ENCODE results near the gene KRT81.

The KRT81 gene

DNA sequence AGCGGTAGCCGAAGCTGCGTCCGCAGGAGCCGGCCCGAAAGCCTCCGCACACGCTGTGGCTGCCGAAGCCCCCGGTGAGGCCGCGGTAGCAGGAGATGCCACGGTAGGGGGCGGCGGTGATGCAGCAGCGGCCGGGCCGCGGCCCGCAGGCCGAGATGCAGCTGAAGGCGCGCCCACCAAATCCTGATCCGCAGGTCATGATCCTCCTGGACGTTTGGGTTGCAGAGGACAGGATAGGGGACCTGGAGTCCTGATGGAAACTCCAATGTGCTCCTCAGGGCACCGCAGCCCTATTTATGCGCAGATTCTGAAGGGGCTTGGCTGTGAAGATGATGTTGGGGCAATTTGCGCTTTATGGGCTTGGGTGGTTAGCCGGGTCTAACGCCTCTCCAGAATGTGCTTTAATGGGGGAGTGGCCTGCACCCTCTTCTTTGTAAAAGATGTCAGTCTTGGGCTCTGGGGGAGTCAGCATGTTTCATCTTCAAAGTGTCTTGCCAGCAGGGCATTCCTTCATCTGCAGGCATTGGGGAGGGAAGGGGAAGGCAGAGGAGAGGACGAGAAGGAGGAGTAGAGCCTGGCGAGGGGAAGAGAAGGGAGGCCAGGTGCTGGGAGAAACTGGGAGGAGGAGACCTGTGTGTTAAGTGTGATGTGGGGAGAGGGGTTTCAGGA, at the start of gene KRT81:
TSS of gene KRT81 (minus strand) at position 268 of the 669 bp plus-strand sequence. CDS start at position 199, 69 bp downstream.
- DNase-seq (ENCODE audit: low read depth) = no peak
- TF ChIP-seq, protein P1, sequence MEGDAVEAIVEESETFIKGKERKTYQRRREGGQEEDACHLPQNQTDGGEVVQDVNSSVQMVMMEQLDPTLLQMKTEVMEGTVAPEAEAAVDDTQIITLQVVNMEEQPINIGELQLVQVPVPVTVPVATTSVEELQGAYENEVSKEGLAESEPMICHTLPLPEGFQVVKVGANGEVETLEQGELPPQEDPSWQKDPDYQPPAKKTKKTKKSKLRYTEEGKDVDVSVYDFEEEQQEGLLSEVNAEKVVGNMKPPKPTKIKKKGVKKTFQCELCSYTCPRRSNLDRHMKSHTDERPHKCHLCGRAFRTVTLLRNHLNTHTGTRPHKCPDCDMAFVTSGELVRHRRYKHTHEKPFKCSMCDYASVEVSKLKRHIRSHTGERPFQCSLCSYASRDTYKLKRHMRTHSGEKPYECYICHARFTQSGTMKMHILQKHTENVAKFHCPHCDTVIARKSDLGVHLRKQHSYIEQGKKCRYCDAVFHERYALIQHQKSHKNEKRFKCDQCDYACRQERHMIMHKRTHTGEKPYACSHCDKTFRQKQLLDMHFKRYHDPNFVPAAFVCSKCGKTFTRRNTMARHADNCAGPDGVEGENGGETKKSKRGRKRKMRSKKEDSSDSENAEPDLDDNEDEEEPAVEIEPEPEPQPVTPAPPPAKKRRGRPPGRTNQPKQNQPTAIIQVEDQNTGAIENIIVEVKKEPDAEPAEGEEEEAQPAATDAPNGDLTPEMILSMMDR (IDR thresholded peaks at IDR 0.05; ENCODE audit: low read depth, low read length, missing control alignments) = no peak
- no peak within 1 kb of the TSS for H3K4me3 ChIP-seq (ENCODE audit: low read depth, low read length)

DNA sequence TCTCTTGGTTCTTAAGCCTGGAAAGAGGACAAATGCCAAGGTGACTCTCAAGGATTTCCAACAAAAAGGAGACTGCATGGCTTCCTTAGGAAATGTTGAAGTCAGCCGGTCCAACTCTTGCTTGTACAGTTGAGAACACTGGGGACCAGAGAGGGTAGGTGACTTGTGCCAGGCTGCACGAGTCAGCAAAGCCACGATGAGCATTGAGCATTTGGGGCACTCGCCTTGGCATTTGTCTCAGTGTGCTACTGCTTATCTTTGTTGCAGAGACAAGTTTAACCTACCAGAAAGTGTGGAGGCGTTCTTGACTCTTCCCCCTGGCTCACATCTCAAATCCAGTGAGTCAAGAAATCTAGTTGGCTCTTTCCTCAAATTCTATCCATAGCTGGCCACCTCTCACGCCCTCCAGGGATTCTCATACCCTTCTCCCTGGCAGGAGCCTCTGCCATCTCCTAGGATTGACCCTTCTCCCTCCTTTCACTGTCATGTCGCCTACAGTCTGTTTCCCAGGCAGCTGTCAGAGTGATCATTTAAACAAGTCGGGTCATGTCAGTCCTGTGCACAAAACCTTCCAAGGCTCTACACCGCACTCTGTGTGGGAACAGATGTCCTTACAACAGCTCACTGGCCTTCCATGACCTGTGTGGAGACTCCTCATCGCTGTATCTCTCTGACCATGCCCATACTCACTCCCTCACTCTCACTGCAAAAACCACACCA, 47.1 kb upstream of the KRT81 start:
- H3K4me3 ChIP-seq (ENCODE audit: low read depth, low read length) = no peak overlapping the region
- DNase-seq (ENCODE audit: low read depth) = no peak
- TF ChIP-seq, protein P1 (IDR thresholded peaks at IDR 0.05; ENCODE audit: low read depth, low read length, missing control alignments) = no peak

DNA sequence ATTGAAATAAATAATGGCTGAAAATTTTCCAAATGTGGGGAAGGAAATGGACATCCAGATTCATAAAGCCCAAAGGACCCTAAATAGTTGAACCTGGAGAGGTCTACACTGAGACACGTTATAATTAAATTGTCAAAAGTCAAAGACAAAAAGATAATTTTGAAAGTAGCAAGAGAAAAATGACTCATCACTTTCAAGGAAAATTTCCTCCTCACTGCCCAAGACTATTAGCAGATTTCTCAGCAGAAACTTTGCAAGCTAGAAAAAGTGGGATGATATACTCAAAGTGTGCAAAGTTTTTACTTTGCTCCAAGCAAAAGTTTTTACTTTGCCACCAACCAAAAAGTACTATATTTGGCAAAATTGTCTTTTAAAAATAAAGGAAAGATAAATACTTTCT, 45.7 kb upstream of the KRT81 start:
- DNase-seq (ENCODE audit: low read depth) = no peak
- TF ChIP-seq, protein P1 (IDR thresholded peaks at IDR 0.05; ENCODE audit: low read depth, low read length, missing control alignments) = no peak

DNA sequence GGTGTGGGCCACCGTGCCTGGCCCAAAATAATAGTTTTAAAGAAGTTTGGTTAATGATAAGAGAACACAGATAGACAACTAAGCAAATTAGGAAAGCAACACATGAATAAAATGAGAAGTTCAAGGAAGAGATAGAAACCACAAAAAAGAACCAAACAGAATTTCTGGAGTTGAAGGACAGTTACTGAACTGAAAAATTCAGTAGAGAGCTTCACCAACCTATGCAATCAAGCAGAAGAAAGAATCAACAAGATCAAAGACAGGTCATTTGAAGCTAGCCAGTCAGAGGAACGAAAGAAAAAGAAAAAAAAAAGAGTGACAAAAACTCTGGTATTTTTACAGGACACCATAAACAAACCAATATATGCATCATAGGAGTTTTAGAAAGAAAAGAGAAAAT, 45.3 kb upstream of the KRT81 start:
- TF ChIP-seq, protein P1 (IDR thresholded peaks at IDR 0.05; ENCODE audit: low read depth, low read length, missing control alignments) = no peak
- H3K4me3 ChIP-seq (ENCODE audit: low read depth, low read length) = no peak overlapping the region
- DNase-seq (ENCODE audit: low read depth) = no peak

More for the DNA sequence above, 45.7 kb upstream of the KRT81 start:
- no peak overlapping the region for H3K4me3 ChIP-seq (ENCODE audit: low read depth, low read length)

DNA sequence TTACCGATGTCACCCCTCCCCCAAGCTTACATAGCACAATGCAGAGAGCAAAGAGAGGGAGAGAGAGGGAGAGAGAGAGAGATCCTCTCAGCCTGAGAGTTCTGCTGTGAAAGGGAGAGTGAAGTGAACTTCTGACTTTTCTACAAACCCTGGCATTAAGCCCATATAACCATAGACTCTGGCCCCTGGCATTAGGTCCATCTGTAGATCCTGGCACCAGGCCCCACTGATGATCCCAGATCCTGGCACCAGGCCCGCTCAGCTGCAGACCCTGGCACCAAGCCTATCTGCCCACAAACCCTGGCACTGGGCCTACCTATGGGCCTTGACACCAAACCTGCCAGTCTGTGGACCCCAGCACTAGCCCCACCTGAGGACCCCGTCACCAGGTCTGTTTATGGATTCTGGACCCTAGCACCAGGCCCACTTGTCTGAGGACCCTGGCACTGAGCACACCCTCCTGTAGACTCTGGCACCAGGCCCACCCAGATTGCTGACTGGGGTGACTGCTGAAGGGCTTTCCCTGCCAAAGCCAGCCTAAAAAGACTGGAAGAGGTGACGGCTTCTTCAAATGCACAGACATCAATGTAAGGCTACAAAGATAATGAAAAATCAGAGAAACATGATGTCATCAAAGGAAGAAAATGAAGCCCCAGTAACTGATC, 44.4 kb upstream of the KRT81 start:
- TF ChIP-seq, protein P1 (IDR thresholded peaks at IDR 0.05; ENCODE audit: low read depth, low read length, missing control alignments) = no peak
- DNase-seq (ENCODE audit: low read depth) = no peak

DNA sequence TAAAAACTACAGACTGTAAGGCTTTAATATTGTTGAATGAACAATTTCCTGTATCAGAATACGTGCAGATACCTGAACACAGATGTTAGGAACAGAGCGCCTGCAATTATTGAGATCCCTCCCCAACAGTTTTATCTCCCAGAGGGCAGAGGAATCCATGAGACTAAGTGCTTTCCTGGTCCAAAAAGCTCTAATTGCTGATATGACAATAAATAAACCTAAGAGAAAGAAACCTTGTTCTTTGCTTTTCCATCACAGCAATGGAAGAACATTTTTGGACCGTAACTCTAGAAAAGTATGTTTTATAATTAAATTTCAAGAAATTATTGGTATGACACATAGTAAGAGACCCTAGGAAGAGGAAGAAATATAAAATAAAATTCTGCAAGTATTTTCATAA, 42.9 kb upstream of the KRT81 start:
- TF ChIP-seq, protein P1 (IDR thresholded peaks at IDR 0.05; ENCODE audit: low read depth, low read length, missing control alignments) = no peak
- no peak overlapping the region for H3K4me3 ChIP-seq (ENCODE audit: low read depth, low read length)
- DNase-seq (ENCODE audit: low read depth) = no peak

More for the DNA sequence above, 44.4 kb upstream of the KRT81 start:
- no peak overlapping the region for H3K4me3 ChIP-seq (ENCODE audit: low read depth, low read length)
